ENCODE results near the gene ZNF444. TPM values are rescaled to one million over a fixed set of nuclear protein-coding genes. Genes with fewer than 3 reads are reported as not detected.
"Not testable (repeated sequence)": the region's sequence is repeated elsewhere in the genome, so short reads cannot be mapped to it uniquely, and the experiment has no call there.

ZNF444 gene
- total RNA-seq, 2 experiments from 2014 or later = 28.9 to 29.3 TPM

GRCh38 chr19:56161534-56161933, 20.4 kb downstream of the ZNF444 start:
- POLR2A ChIA-PET = interaction anchor here (0.5 kb wide), 1 partner anchor 23 kb away, joined by 3 read pairs; no protein-coding TSS in a partner anchor

DNA sequence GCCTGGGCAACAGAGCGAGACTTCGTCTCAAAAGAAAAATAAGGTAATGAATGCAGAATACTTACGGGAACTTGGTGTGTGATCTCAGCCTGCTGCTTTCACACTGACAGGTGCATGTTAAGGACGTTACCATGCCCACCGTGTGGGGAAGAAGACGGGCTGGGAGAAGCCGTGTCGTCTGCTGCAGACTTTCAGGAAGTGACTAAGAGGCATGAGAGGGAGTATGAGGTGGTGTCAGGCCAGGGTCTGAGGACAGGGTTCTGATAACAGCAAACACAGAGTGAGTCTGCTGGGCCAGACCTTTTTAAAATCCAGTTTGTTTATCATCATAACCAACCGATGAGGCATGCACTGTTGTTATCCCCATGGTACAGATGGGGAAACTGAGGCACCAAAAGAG, 21.2 kb downstream of the ZNF444 start:
- ChIA-PET CTCF (interaction anchor here (0.9 kb wide), 1 partner anchor 57 kb away, joined by 3 read pairs; no protein-coding TSS in a partner anchor), POLR2A (interaction anchor here (0.7 kb wide), 1 partner anchor 469 kb away, joined by 4 read pairs; no protein-coding TSS in a partner anchor)

More at GRCh38 chr19:56161534-56161933, 20.4 kb downstream of the ZNF444 start:
- CTCF ChIA-PET = no interaction called here

- ChIA-PET POLR2A (no interaction called here), CTCF (interaction anchor here (0.7 kb wide), 1 partner anchor 1062 kb away, joined by 5 read pairs; no protein-coding TSS in a partner anchor)
Observed at GRCh38 chr19:56163097-56163496, 22.0 kb downstream of the ZNF444 start.

- ChIA-PET CTCF (no interaction called here), POLR2A (no interaction called here)
Observed at GRCh38 chr19:56167064-56167578, 26.0 kb downstream of the ZNF444 start.

DNA sequence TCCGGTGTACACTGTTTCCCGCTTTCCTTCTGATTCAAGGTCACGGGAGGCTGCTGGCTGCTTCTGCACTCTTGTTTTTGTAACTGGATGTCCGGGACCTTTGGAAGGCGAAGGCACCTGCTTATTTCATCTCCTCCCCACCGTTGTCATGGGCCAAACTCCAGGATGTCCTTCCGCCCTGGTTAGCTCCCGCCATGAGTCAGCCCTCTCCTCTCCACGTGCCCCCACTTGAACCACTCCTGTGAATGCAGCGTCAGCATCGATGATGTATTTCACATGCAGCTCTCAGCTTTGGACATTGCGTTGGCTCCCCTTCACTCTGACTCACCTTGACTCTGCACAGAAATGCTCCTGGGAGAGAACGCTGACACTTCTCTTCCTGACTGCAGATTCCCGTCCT, 29.2 kb downstream of the ZNF444 start:
- POLR2A ChIA-PET = no interaction called here
- CTCF ChIA-PET = interaction anchor here (0.7 kb wide), 1 partner anchor 15 kb away, joined by 3 read pairs; no protein-coding TSS in a partner anchor

GRCh38 chr19:56174086-56174485, 33.0 kb downstream of the ZNF444 start:
- POLR2A ChIA-PET = no interaction called here

GRCh38 chr19:56174550-56174949, 33.5 kb downstream of the ZNF444 start:
- CTCF ChIA-PET = no interaction called here
- POLR2A ChIA-PET = no interaction called here

More at GRCh38 chr19:56174086-56174485, 33.0 kb downstream of the ZNF444 start:
- CTCF ChIA-PET = no interaction called here

GRCh38 chr19:56175861-56176307, 34.8 kb downstream of the ZNF444 start, which contains the start of gene GALP:
Gene GALP, plus strand, starts transcription at chr19:56176008. Its CDS starts 1,101 bp downstream, at chr19:56177109.
- CTCF ChIA-PET = interaction anchor here (0.9 to 1.5 kb wide), 3 partner anchors 12 to 173 kb away, joined by 3 to 4 read pairs (median 3); no protein-coding TSS in a partner anchor
- POLR2A ChIA-PET = not testable (repeated sequence)

- POLR2A ChIA-PET = not testable (repeated sequence)
- CTCF ChIA-PET = interaction anchor here (0.9 to 1.5 kb wide), 3 partner anchors 12 to 172 kb away, joined by 3 to 4 read pairs (median 3); no protein-coding TSS in a partner anchor
Observed at GRCh38 chr19:56176310-56176709, 35.2 kb downstream of the ZNF444 start.

GRCh38 chr19:56176881-56177280, 35.8 kb downstream of the ZNF444 start:
- POLR2A ChIA-PET = no interaction called here
- CTCF ChIA-PET = no interaction called here

DNA sequence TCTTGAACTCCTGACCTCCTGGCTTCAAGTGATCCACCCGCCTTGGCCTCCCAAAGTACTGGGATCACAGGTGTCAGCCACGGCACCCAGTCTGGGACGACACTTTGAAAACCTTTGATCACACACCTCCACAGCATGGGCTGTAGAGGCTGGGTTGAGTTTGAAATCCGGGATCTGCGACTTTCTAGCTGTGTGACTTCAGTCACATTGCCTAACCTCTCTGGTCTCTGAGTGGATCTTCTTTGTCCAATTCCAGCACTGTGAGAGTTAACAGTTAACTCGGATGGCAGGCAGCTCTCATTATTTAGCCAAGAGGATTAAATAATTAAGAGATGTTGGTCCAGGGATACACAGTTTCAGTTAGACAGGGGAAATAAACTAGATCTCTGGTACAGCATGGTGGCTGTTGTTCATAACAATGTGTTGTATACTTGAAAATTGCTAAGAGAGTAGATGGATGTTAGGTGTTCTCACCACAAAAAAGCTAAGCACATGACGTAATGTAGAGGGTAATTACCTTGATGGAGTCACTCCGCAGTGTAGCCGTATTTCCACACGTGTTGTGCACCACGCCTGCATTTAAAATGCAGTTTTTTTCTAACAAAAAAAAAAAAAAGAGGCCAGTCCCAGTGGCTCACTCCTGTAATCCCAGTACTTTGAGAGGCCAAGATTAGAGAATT, 36.6 kb downstream of the ZNF444 start:
- ChIA-PET CTCF (no interaction called here), POLR2A (no interaction called here)

GRCh38 chr19:56189785-56190184, 48.7 kb downstream of the ZNF444 start:
- POLR2A ChIA-PET = no interaction called here
- CTCF ChIA-PET = no interaction called here

DNA sequence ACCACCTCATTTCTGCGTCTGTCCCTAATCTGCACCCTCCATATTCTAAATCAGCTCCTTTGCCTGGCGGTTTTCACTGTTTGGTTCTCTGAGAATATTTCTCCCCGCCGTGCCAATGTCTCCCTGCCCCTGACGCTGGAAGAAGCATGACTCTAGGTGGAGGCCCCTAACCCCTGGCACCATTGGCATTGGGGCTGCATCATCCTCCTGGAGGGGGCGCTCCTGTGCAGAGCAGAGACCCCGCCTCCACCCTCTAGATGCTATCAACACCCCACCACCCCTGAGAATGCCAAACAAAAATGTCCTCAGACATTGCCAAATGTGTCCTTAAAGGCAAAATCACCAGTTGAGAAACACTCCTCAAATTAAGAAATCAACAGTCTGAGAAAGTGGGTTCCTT, 50.0 kb downstream of the ZNF444 start:
- ChIA-PET CTCF (no interaction called here), POLR2A (no interaction called here)

DNA sequence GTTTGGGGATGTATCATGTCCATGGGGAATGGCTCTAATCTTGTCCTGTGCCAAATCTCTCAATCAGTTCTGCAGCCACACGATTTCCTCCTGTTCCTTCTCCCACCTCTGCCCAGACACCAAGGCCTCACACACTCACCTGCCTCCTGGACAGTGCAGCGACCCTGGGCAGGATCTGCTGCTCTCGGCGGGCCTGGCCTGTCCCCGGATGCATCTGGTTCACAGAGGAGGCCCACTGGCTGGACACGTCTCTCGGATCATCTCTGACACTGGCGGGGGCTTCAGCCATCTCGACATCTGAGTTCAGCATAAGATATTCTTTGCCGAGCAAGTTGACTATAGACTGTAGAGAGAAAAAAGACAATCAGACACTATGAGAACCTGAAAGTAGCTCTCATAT, 50.6 kb downstream of the ZNF444 start:
- POLR2A ChIA-PET = no interaction called here
- CTCF ChIA-PET = no interaction called here

DNA sequence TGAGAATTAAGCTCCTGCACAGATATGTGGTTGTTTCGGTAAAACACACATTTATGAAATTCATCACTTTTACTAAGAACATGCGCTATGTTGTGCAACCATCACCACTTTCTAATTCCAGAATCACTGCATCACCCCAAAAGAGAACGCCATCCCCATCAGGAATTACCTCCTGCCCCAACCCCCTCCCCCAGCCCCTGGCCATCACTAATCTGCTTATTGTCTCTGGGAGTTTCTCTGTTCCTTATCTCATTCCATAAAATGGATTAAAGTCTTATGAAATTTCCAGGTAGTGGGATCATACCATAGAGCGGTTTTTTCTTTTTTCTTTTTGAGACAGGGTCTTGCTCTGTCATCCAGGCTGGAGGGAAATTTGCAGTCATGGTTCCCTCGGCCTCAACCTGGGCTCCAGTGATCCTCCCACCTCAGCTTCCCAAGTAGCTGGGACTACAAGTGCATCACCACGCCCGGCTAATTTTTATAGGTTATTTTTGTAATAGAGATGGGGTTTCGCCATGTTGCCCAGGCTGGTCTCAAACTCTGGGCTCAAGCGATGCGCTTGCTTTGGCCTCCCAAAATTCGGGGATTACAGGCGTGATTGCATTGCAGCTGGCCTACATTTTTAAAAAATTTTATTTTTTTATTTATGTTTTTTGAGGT, 53.0 kb downstream of the ZNF444 start:
- ChIA-PET POLR2A (no interaction called here), CTCF (no interaction called here)

DNA sequence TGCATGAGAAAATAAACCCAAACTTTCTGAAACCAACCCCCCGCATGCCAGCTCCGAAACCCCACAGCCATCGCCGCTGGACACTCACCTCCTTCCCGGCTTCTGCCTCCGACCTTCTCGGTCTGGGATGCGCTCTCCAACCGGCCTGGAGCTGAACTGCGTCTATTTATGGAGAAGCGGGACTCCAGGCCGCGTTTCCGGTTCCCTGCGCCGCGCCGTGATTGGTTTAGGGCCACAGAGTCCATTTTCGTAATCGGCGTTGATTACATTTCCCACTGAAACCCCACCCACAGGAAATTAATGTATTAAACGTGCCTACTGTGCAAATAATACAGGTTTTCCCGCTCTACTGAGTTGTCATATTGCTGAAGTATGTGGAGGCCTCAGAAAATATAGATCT, 56.6 kb downstream of the ZNF444 start, which contains the start of gene ZSCAN5B:
TSS of gene ZSCAN5B (minus strand) at position 138 of the 400 bp plus-strand sequence. CDS start 4,731 bp downstream, outside the sequence.
- POLR2A ChIA-PET = not testable (repeated sequence)

DNA sequence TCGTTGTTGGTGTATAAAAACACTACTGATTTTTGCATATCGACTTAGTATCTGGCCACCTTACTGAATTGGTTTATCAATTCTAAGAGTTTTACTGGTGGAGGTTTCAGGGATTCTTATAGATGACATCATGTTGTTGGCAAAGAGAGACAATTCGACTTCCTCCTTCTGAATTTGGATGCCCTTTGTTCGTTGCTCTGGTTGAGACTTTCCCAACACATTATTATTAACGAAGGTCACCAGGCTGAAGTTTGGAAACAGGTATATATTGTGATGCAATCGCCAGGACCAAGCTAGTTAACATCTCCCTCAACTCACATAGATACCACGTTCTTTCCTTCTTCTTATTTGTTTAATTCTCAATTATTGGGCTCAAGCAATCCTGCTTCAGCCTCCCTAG, 58.6 kb downstream of the ZNF444 start:
- POLR2A ChIA-PET = no interaction called here
- CTCF ChIA-PET = no interaction called here

More for the DNA sequence above, 56.6 kb downstream of the ZNF444 start, which contains the start of gene ZSCAN5B:
- CTCF ChIA-PET = not testable (repeated sequence)

GRCh38 chr19:56201973-56202372, 60.9 kb downstream of the ZNF444 start, which contains the start of gene ZSCAN5C:
Gene ZSCAN5C, plus strand, starts transcription at chr19:56202273. Its CDS starts 3,641 bp downstream, at chr19:56205914.
- POLR2A ChIA-PET = no interaction called here
- CTCF ChIA-PET = no interaction called here

DNA sequence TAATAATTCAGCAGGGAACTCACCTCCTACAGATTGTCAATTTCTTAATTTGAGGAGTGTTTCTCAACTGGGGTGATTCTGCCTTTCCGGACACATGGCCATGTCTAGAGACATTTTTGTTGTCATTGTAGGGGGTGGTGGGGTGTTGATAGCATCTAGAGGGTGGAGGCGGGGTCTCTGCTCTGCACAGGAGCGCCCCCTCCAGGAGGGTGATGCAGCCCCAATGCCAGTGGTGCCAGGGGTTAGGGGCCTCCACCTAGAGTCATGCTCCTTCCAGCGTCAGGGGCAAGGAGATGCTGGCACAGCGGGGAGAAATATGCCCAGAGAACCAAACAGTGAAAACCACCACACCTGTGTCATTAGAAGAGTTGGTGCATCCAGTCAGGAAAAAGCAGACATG, 66.5 kb downstream of the ZNF444 start:
- POLR2A ChIA-PET = not testable (repeated sequence)

GRCh38 chr19:56209091-56209490, 68.0 kb downstream of the ZNF444 start:
- ChIA-PET POLR2A (no interaction called here), CTCF (interaction anchor here (1.2 kb wide), 1 partner anchor 37 kb away, joined by 3 read pairs; no protein-coding TSS in a partner anchor)

More for the DNA sequence above, 66.5 kb downstream of the ZNF444 start:
- CTCF ChIA-PET = not testable (repeated sequence)

Data from activated CD8-positive, alpha-beta memory T cell treated with anti-CD3 and anti-CD28 coated beads for 36 hours (primary cell).